Stimulated activated CD8-positive, alpha-beta memory T cell treated with anti-CD3 and anti-CD28 coated beads, Interleukin-4, amount 100 ng/mL, for 48 hours (primary cell): ENCODE measurements around the gene ADAMTS6.
"Not testable (repeated sequence)": the region's sequence is repeated elsewhere in the genome, so short reads cannot be mapped to it uniquely, and the experiment has no call there.

Source experiments
- DNase-seq: peaks from one replicate; pipeline ENCODE4 v3.0.0-alpha.2; 2020

Gene ADAMTS6

GRCh38 chr5:65481635-65482295 is at the start of gene ADAMTS6:
TSS of gene ADAMTS6 (minus strand) at chr5:65481920. CDS start at chr5:65473673, 8,247 bp downstream.
- DNase-seq: peak; percentile 86

- no peak for DNase-seq
These were observed 49.2 kb upstream of the ADAMTS6 start for GRCh38 chr5:65530904-65531303.

GRCh38 chr5:65525726-65526125 is 44.0 kb upstream of the ADAMTS6 start:
- DNase-seq: no peak

GRCh38 chr5:65512170-65512937 is 30.6 kb upstream of the ADAMTS6 start:
- no peak for DNase-seq

GRCh38 chr5:65508978-65509377 is 27.3 kb upstream of the ADAMTS6 start:
- no peak for DNase-seq

DNA sequence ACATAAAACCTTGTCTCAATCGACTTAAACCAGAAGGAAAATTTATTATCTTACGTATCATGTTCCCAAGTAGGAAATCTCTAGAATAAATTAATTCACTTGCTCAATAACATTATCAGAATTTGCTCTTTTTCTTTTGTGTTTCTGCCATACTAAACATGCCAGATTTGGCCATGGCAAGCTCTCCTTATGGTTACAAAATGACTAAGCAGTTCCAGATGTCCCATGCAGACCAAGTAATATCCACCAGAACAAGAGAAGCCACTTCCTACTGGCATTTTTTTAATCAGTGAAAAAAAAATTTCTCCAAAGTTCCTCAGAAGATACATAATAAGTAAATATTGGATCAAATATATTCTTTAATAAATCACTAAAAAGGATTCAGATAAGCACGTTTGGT is 25.2 kb upstream of the ADAMTS6 start:
- DNase-seq: no peak

GRCh38 chr5:65489119-65489518 is 7.4 kb upstream of the ADAMTS6 start:
- DNase-seq: no peak

DNA sequence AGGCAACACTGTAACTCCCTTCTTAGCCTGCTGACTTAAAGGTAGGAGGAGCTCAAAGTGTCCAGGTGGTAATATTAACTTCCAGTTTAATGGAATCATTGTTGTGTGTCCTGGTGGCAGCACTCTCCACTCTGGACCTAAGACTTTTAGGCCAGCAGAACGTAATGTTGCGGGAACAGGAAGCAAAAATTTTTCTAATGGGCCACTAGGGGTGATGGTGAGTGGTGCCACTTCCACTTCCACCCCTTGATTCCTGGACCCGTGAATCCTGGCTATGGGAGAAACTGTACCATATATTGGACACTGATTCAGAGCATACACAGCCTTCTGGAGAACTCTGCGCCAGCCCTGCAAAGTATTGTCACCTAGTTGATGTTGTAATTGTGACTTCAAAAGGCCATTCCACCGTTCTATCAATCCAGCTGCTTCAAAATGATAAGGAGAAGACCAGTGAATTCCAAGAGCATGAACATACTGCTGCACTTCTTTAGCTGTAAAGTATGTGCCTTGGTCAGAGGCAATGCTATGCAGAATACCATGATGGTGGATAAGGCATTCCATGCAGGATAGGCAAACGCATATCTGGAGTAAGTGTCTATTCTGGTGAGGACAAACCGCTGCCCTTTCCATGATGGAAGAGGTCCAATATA is 6.4 kb upstream of the ADAMTS6 start:
- DNase-seq: not testable (repeated sequence)

DNA sequence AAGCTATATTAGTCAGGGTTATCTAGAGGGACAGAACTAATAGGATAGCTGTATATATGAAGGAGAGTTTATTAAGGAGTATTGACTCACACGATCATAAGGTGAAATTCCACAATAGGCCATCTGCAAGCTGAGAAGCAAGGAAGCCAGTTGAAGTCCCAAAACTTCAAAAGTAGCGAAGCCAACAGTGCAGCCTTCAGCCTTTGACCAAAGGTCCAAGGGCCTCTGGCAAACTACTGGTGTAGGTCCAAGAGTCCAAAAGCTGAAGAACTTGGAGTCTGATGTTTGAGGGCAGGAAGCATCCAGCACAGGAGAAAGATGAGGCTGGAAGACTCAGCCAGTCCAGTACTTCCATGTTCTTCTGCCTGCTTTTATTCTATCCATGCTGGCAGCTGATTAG is 5.1 kb upstream of the ADAMTS6 start:
- DNase-seq: not testable (repeated sequence)

GRCh38 chr5:65485405-65485804 is 3.7 kb upstream of the ADAMTS6 start:
- no peak for DNase-seq

DNA sequence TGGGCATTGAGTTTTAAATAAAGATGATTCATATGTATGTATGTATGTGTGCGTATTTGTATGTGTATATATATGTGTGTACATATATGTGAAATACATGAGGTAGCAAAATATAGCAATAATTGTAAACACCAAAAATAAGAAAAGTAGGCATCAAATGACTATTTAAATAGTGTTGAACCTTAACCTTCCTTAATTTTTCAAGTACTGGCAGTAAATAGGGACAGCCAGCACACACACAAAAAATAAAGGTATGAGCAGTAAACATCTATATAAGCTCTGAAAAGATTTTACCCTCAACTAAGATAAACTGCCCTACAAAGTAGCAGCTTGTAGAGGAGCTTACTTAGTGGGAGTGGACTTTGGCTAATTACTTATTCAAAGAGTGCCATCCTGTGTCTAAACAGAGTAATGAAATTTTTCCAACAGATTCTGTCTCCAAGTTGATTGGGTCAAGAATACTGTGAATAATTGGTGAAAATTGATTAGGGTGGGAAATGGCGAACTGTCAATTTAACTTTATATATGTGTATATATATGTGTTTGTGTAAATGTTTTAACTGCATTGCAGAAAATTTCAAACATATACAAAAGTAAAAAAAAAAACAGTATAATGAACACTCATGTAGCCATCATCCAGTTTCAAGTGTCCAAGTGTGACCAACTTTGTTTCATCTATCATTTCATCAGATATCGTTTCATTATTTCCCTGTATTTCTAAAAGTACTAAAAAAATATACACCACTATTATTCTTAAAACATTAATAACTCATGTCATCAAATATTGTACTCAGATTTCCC is 2.0 kb upstream of the ADAMTS6 start:
- DNase-seq: no peak

DNA sequence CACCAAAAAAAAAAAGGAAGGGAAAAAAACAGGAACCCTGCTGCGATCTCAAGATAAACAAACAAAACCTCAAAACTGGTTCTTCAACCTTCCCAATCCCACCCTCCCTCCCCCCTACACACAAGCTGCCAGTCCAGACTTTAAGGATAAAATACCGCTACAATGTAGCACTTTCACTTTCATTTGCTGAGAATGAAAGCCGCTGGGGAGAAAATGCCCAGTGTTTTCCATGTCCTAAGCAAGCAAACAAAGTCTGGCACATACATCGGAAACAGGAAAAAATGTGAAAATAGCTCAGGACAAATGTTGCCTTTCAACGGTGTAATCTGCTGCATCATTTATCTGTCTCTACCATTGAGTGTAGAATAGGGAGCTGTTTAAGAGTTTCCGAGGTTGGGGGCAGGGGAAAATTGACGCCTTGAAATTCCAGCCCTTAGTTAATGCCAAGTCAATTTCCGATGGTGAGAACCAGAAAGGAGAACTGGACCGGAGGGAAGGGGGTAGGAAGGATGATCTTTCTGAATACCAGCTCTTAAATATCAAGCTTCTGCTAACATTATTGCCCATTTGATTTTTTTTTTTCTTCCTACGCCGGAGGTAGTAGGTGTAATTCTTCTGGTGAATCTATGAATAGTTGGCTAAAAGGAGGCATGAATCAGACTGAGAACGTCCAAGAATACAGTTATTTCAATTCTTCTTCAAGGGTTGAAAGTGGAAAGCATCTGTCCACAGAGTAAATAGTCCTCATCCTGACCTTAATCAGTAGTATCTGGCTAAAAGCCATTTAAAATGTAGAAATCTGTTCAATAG is 1.2 kb upstream of the ADAMTS6 start:
- no peak for DNase-seq

- DNase-seq: no peak
These were observed 596 bp upstream of the ADAMTS6 start for GRCh38 chr5:65482296-65482735.

DNA sequence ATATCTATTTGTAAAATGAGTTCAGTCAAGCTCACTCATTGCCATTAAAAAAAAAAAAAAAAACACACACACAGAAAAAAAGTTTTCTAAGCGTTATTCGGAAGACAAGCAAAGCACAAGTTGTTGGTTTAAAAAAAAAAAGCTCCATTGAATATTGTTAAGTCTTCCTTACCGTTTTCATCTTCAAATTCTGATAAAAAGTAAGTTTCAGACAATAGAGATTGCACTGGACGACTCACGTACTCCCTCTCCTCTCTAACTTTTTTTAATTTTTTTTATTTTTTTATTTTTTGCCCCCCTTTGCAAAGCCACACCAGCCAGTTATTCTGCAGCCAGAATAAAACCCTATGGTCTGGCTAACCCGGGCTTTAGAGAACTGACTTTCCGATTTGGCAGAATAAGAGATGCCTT is 544 bp downstream of the ADAMTS6 start:
- DNase-seq: no peak

- peak; percentile 43 for DNase-seq
These were observed 1.3 kb downstream of the ADAMTS6 start for GRCh38 chr5:65480306-65480865.

DNA sequence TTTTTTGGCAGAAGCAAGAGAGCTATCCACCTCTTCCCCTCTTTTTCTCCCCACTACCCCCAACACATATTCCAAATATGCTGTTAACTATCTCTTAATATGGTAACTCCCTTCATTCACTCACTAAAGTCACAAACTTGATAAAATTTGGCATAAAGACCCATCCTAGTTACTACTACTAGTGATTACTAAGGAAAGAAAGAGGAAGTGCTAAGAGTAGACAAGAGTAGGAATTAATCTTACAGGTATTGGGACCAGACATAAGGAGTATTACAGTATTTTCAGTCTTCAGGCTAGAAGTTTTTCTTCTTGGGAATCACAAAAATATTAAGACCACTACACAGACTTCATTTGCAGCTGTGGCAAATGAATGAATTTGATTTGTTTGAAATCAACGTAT is 2.2 kb downstream of the ADAMTS6 start:
- DNase-seq: no peak

DNA sequence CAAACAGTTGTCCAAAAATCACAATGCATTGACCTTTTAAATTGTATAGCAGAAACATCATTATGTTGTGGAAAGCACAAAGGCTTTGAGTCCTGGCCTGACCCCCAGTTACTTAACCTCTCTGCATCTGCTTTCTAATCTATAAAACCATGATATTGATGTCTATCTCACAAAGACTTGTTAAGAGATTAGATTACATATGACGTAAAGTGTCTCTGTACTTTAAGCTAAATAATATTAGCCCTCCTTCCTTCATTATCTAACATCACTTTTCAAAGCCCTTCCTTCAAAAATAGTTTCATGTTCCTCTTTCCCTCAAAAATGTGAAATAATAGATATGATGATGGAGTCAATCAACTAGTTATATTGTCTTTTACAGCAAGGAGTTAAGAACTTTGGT is 3.4 kb downstream of the ADAMTS6 start:
- DNase-seq: no peak

GRCh38 chr5:65475895-65476294 is 5.8 kb downstream of the ADAMTS6 start:
- no peak for DNase-seq

DNA sequence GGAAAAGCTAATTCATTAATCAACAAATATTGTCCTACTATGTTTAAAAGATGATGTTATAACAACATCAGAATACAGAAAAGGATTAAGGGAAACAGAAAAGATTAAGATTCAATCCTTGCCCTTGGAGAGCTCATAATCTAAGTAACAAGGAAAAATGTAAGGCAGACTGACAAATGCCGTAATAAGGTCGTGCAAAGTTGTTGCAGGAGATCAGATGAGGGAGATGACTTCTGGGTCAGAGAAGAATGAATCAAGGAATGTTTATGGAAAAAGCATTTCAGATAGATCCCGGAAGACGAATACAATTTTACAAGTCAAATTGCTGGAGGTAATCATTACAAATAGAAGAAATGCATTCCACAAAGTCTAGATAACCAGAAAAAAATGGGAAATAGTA is 6.4 kb downstream of the ADAMTS6 start:
- DNase-seq: no peak

- DNase-seq: no peak
These were observed 7.5 kb downstream of the ADAMTS6 start for GRCh38 chr5:65474130-65474711.

DNA sequence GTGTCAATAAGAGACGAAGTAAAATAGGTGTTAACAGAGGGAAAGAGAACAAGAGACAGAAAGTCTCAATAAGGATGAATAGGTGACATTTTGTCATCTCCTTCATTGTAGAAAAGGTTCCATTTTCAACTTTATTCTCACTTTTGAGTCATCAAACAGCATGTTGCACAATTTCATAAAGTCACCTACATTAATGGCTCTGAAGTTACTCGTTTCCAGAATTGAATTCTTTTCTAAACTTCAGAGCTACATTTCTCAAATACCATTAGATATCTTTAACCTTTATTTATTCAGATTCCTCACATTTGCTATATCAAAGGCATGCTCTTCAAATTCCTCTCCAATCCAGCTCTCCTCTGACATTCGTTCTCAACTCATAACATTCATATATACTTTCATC is 13.1 kb downstream of the ADAMTS6 start:
- no peak for DNase-seq
